ENCODE measurements around the gene HLA-DOB.
"Not testable (repeated sequence)": the region's sequence is repeated elsewhere in the genome, so short reads cannot be mapped to it uniquely, and the experiment has no call there.

HLA-DOB gene

DNA sequence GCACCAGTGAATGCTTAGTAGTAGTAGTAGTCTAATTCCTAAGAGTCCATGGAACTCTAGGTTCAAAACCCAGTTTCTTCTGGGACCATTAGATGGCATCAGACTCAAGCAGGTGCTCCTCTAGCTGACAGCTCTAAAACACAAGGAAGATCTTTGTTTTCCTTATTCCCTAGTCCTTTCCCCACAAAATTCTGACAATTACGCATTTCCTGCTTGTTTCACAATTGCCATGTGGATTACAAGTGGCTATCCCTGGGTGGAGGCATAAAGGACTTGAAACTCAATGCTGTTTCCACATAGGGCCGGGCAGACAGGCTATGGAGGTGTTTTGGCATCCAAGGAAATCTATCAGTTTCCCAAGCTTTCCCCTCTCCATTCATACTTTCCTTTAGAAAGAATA lies 9.2 kb upstream of the HLA-DOB start:
- H3K4me3 ChIP-seq (ENCODE audit: low read length): no peak overlapping the region
- no peak for DNase-seq (ENCODE audit: low read depth, low spot score)

DNA sequence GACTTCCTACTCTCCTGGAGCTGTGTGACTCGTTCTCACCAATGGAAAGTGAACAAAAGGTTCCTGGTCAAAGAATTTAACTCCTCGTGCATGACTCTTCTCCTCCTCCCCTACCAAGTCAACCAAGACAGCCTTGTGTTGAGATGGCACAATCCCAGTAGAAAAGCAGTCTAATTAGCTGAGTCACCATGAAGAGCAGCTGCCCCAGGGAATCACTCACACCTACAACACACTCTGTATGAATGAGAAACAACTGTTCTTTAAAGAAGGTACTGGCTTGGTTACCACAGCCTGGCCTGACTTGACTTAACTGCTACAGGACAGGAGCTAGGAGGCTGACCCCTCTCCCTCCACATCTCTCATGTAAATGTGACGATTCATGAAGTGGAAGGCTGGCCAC lies 2.9 kb upstream of the HLA-DOB start:
- no peak overlapping the region for H3K4me3 ChIP-seq (ENCODE audit: low read length)
- DNase-seq (ENCODE audit: low read depth, low spot score): no peak

DNA sequence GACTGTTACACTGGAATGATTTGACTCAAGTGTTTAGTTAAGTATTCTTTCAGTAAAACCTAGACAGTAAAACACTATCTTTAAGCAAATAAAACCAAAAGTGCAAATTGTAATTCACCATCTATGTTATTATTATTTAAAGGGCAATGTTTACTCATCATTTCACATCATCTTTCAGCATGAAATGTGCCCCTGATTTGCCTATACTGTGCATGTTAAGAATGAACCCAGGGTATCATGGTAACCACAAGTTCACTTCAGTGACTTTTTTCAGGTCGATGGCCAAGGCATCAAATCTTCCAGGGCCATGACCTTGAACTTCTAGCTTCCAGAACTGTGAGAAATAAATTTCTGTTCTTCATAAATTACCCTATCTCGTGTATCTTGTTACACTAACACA lies 2.1 kb upstream of the HLA-DOB start:
- no peak for DNase-seq (ENCODE audit: low read depth, low spot score)
- no peak overlapping the region for H3K4me3 ChIP-seq (ENCODE audit: low read length)

DNA sequence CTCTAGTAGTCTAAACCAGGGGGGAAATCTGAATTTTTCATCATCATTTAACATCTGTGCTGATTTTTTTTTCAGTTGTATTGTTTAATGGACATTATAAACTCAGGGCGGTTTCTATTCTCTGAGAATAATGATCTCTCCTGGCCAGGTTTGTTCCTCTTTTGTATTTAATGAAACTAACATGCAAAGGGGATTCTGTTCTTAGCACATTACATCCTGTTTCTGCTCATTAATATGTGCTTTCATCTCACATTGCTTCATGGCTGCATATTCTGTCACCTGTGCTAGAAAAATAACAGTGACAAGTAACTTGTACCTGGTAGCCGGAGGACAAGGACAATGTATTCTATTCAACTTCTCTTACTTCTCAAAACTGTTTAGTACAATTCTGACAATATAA lies 806 bp downstream of the HLA-DOB start:
- H3K4me3 ChIP-seq (ENCODE audit: low read length): no peak overlapping the region

DNA sequence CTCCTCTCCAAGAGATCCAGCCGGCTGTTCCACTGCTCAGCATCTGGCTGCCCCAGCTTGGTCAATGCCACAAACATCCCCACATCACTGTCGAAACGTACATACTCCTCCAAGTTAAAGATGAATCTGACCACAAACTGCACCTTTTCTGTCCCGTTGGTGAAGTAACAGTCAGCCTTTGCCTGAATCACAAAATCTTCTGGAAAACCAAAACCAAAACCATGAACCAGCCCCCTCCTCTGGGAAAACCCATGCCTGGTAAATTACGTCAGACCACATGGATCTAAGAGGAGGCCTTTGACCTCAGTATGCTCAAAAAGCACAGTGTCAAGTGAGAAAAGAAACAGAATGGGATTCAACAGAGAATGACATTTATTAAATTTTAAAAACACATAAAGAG lies 1.7 kb downstream of the HLA-DOB start:
- no peak overlapping the region for H3K4me3 ChIP-seq (ENCODE audit: low read length)
- DNase-seq (ENCODE audit: low read depth, low spot score): no peak

More for the DNA sequence above, 806 bp downstream of the HLA-DOB start:
- no peak for DNase-seq (ENCODE audit: low read depth, low spot score)

DNA sequence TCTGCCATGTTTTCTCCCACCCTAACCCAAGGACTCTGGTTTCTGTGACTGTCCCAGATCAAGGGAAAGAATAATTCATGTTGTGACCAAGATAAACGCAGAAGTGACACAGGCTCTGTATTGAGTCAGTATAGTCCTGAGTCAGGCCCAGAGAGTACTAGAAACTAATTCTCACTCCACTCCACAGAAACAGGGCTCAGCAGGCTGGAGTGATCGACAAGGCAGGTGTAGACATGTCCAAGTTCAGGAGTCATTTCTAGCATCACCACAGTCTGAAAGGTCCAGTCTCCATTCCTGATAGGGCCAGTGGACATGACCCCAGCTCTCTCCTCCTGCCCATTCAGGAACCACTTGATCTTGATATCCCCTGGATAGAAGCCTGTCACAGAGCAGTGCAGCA lies 2.7 kb downstream of the HLA-DOB start:
- H3K4me3 ChIP-seq (ENCODE audit: low read length): no peak overlapping the region
- no peak for DNase-seq (ENCODE audit: low read depth, low spot score)

DNA sequence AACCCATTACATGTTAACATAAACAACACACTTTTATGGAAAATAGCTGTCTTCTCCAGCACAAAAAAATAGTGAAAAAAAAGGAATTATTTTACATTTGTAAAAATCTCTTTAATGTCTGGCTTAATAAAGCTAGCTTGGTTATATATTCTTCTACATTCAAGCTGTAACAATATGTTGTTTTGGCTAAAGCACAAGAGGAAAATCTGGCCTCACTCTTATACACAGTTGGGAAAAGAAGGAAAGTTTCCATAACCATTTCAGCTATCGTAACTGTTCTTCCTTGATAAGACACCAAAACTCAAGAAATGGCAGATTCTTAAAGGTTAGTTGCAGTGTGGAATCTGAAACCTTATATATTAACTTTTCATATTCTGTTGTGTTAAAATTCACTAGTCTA lies 7.6 kb downstream of the HLA-DOB start:
- DNase-seq (ENCODE audit: low read depth, low spot score): no peak
- H3K4me3 ChIP-seq (ENCODE audit: low read length): no peak overlapping the region

DNA sequence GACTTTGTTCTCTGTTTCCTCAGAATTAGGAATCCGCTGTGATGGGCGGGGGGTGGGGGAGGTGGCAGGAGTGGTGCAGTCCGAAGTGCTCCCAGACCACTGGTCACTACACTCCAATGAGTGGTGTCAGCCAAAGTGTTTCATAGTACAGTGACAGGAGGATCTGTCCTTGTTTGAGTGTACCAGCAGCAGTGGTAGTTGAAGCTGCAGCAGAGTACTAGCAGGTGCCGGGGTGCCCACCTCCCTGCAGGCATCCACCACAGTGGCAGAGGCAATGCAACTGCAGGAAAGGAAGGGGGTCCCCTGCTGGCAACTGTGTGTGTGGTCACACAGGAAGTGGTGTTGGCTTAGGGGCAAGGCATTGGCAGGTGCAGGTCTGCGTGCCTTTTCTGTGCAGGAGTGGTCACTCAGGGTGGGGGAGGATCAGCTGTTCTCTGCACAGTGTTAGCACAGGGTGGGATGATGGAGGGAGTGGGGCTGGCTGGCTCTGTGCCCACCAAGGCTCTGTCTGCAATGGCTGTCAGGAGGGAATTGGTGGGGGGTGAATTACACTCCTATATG lies 9.7 kb downstream of the HLA-DOB start:
- H3K4me3 ChIP-seq (ENCODE audit: low read length): no peak overlapping the region

DNA sequence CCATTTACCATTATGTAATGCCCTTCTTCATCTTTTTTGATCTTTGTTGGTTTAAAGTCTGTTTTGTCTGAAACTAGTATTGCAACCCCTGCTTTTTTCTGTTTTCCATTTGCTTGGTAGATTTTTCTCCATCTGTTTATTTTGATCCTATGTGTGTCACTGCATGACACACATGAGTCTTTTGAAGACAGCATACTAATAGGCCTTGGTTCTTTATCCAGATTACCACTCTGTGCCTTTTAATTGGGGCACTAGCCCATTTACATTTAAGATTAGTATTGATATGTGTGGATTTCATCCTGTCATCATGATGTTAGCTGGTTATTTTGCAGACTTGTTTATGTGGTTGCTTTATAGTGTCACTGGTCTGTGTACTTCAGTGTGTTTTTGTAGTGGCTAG lies 11.4 kb downstream of the HLA-DOB start:
- H3K4me3 ChIP-seq (ENCODE audit: low read length); DNase-seq (ENCODE audit: low read depth, low spot score): not testable (repeated sequence)

More for the DNA sequence above, 9.7 kb downstream of the HLA-DOB start:
- peak; percentile 23 for DNase-seq (ENCODE audit: low read depth, low spot score)

DNA sequence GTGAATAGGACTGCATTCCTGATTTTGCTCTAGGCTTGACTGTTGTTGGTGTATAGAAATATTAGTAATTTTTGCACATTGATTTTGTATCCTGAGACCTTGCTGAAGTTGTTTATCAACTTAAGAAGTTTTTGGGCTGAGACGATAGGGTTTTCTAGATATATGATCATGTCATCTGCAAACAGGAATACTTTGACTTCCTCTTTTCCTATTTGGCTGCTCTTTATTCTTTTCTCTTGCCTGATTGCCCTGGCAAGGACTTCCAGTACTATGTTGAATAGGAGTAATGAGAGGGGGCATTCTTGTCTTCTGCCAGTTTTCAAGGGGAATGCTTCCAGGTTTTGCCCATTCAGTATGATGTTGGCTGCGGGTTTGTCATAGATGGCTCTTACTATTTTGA lies 13.4 kb downstream of the HLA-DOB start:
- H3K4me3 ChIP-seq (ENCODE audit: low read length): no peak overlapping the region
- DNase-seq (ENCODE audit: low read depth, low spot score): no peak

DNA sequence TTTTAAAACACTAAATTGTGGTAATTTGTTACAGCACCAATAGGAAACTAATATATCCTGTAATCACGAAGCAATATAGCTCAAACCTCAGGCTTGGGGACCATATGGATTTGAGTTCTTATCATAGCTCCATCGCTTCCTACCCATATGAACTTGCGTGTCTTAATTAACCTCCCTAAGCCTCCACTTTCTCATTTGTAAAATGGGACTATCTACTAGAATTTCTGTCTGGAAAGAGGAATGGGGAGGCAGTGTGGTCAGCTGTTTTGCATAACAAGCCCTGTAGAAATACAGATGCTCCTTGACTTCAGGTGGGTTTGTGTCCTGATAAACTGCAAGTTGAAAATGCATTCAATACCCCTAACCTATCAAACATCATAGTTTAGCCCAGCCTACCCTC lies 17.1 kb downstream of the HLA-DOB start:
- no peak for DNase-seq (ENCODE audit: low read depth, low spot score)
- no peak overlapping the region for H3K4me3 ChIP-seq (ENCODE audit: low read length)

DNA sequence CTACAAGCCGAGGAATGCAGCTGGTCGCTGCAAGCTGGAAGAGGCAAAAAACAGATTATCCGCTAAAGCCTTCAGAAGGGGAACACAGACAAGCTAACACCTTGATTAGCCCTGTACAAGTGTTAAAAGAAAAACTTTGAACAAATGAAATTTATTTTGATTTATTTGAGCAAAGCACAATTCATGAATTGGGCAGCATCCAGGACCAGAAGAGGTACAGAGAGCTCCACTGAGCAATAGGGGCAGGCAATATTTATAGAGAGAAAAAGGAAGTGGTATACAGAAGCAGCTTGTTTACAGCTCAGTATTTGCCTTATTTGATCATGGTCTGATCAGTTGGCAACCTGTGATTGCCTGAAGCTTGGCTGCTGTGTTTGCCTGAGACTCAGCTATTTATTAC lies 17.6 kb downstream of the HLA-DOB start:
- H3K4me3 ChIP-seq (ENCODE audit: low read length): no peak overlapping the region
- no peak for DNase-seq (ENCODE audit: low read depth, low spot score)

DNA sequence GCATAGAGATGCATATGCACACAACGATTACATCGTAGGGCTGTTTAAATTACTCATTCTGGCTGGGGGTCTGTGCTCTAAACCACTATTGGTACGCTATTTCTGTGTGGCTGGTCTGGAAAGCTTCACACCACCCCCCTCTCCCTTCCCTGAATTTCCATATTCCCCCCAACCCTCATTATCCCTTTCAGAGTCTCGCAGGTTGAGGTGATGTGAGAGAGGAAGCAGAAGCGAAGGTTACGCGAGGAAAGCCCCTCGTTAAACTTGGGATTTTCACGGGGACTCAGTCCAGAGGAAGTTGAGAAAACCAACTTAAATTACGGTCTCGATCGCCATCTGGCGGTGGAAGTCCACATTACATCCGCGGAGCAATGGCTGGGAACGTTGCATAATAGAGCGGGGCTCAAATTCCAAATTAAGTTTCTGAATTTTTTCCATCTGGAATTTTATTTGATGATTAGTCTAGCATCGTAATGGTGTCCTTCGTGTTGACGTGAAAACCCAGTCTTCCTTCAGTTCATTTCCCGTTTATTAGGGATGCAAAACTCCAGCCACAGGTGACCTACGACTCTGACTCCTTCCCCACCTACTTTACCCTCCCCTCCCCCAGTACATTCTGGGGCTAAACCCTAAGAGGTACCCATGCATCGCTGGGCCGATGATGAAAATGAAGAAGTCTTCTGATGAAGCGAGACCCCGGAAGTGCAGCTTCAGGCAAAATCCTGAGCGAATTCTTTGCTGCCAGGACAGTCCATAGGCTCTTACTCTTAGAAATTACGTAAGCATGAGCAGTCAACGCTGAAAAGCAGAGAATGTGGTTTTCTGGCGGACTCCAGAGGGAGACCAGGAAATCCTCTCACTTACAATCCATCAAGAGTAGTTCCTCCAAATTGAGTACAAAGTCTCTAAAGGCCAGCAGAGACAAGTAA lies 19.7 kb downstream of the HLA-DOB start:
- peak overlapping the region; percentile 36 for H3K4me3 ChIP-seq (ENCODE audit: low read length)
- peak; percentile 50 for DNase-seq (ENCODE audit: low read depth, low spot score)

DNA sequence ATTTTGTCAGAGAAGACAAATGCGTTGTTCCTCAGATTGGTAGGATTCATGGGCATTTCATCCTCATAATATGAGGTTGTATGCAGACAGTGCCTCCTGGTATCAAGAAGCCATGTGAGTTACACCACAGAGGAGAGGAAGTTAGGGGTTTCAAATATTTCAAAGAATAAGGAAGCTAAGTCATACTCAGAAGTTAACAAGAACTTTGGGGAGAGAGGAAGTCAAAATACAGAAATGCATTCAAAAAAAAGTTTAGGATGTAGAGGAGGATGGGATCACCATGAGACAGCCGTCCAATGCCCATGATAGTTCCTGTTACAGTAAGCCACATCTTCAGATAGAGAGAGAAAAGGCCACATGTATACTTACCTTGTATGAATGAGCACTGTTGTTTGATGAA lies 22.3 kb downstream of the HLA-DOB start:
- no peak overlapping the region for H3K4me3 ChIP-seq (ENCODE audit: low read length)
- no peak for DNase-seq (ENCODE audit: low read depth, low spot score)

DNA sequence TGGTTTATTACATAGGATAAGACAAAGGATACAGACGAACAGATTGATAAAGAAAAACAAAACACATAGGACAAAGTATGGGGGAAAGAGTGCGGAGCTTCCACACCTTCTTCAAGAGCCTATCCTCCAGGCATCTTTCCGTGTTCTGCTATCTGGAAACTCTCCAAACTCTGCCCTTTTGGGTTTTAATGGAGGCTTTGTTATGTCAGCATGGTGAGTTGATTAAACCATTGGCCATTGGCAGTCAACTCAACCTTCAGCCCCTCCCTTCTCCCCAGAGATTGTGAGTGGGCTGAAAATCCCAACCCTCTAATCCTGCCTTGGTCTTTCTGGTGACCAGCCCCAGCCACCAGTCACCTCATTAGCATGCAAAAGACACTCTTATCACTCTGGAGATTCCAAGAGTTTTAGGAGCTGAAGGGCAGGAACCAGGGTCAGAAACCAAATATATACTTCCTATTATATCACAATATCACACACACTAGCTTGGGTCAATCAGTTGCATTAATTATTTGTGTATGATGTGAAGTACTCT lies 23.8 kb downstream of the HLA-DOB start:
- H3K4me3 ChIP-seq (ENCODE audit: low read length): no peak overlapping the region
- no peak for DNase-seq (ENCODE audit: low read depth, low spot score)

DNA sequence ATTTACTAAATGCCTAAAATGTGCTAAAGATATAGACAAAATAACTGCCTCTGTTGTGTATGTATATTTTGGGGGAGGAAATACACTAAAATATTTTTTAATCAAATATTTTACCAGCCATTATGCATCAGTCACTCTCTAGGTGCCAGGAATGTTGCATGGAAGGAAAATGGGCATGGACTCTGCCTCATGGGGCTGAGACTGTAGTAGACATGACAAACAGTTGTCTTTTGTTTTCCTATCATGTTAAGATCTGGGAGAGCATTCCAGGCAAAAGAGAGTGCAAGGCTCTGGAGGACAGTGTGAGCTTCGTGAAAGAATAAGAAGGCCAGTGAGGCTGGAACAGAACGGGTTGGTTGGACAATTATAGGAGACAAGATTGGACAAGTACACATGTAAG lies 26.5 kb downstream of the HLA-DOB start:
- DNase-seq (ENCODE audit: low read depth, low spot score): no peak
- no peak overlapping the region for H3K4me3 ChIP-seq (ENCODE audit: low read length)

DNA sequence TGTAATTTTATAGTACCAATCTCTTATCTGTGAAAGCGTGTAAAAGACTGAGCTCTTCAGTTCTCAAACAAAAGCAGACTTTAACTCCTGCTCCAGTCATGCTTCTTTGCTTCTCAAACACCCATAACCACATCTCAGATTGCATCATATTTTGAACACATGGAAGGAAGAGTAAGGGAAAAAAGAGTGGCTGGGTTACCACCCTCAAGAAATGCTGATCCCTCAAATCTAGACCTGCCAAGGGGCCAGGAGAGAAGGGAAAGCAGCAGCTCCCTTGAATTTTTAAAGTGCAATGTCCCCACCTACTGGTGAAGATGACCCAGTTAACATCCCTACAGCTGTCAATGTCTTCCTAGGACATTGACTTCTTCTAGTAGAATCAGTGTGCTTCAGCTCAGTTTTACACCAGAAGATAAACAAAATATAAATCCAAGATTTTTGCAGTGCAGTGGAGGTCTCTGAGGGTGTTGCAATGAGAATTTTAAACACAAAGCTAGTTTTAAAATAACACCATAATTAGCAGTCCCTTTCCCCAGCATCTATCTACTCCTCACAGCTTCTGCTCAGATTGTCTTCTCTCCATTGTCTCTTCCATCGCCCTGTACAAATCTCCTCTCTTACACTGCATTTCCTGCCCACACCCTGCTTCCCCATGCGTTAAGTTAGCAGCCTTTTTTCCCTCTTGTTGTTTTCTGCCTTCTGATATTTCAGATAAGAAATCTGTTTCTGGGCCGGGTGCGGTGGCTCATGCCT lies 30.8 kb downstream of the HLA-DOB start:
- DNase-seq (ENCODE audit: low read depth, low spot score): peak; percentile 40
- H3K4me3 ChIP-seq (ENCODE audit: low read length): no peak overlapping the region

DNA sequence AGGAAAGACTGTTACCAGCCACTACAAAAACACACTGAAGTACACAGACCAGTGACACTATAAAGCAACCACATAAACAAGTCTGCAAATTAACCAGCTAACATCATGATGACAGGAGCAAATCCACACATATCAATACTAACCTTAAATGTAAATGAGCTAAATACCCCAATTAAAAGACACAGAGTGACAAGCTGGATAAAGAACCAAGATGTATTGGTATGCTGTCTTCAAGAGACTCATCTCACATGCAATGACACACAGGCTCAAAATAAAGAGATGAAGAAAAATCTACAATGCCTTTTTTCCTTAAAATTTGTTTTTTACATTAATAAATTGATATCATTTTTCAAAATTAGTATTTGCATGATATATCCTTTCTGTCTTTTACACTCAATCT lies 33.9 kb downstream of the HLA-DOB start:
- H3K4me3 ChIP-seq (ENCODE audit: low read length): not testable (repeated sequence)

DNA sequence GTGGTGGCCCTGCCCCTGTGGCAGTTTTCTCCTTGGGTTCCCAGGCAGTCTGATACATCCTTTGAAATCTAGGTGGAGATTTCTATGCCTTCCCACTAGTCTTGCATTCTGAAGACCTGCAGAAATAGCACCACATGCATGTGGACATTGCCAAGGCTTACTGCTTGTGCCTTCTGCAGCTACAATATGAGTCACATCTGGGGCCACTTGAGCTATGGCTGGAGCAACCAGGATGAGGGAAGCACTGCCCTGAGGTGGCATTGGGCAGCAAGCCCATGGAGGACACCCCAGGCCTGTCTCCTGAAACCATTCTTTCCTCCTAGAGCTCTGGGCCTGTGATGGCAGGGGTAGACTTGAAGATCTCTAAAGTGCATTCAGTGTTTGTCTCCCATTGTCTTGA lies 37.8 kb downstream of the HLA-DOB start:
- H3K4me3 ChIP-seq (ENCODE audit: low read length): no peak overlapping the region
- no peak for DNase-seq (ENCODE audit: low read depth, low spot score)

More for the DNA sequence above, 33.9 kb downstream of the HLA-DOB start:
- DNase-seq (ENCODE audit: low read depth, low spot score): not testable (repeated sequence)

DNA sequence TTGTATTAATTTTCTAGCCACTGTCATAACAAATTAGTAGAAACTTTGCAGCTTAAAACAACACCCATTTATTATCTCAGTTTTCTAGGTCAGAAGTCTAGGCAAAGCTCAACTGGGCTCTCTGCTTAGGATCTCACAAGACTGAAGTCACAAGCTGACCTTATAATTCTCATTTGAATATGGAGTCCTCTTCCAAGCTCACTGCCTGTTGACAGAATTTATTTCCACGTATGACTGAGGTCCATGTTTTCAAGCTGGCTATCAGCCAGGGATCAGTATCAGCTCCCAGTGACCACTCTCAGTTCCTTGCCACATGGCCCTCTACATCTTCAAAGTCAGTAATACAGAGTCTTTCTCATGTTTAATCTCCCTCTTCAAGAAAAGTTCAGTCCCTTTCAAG lies 41.7 kb downstream of the HLA-DOB start:
- DNase-seq (ENCODE audit: low read depth, low spot score): no peak
- no peak overlapping the region for H3K4me3 ChIP-seq (ENCODE audit: low read length)
